Choroid plexus epithelial cell (primary cell): ENCODE results near the gene LOXHD1.

ENCODE experiments used
- DNase-seq: peaks from one replicate; pipeline ENCODE4 v3.0.0-alpha.2; 2010; ENCODE audit warnings: low read depth
- H3K4me3 ChIP-seq: 2 replicates; pipeline ENCODE4 v1.5.1; 2011; ENCODE audit warnings: low read depth, mild to moderate bottlenecking, control low read depth, low read length, moderate library complexity
- CTCF ChIP-seq: conservative IDR thresholded peaks from 2 replicates; pipeline ENCODE4 v1.5.1; 2011; ENCODE audit warnings: low read depth, mild to moderate bottlenecking, control low read depth, inconsistent platforms, low read length, moderate library complexity

LOXHD1 gene

GRCh38 chr18:46497129-46497528 lies 159.9 kb downstream of the LOXHD1 start:
- H3K4me3 ChIP-seq, result no peak overlapping the region
- no peak for TF ChIP-seq CTCF
- peak; percentile 35 for DNase-seq

GRCh38 chr18:46488471-46489213 lies 168.4 kb downstream of the LOXHD1 start:
- H3K4me3 ChIP-seq, result no peak overlapping the region
- TF ChIP-seq CTCF, result no peak
- no peak for DNase-seq

- no peak overlapping the region for H3K4me3 ChIP-seq
- TF ChIP-seq CTCF, result no peak
- DNase-seq, result no peak
Measured at GRCh38 chr18:46485675-46486194, 171.3 kb downstream of the LOXHD1 start.

- no peak for TF ChIP-seq CTCF
- DNase-seq, result no peak
- no peak overlapping the region for H3K4me3 ChIP-seq
Measured at GRCh38 chr18:46484971-46485370, 172.0 kb downstream of the LOXHD1 start.

- no peak for DNase-seq
- TF ChIP-seq CTCF, result no peak
- no peak overlapping the region for H3K4me3 ChIP-seq
Measured at GRCh38 chr18:46482831-46483230, 174.2 kb downstream of the LOXHD1 start.

- no peak overlapping the region for H3K4me3 ChIP-seq
- DNase-seq, result no peak
- TF ChIP-seq CTCF, result no peak
Measured at GRCh38 chr18:46481847-46482245, 175.2 kb downstream of the LOXHD1 start.
